Prostate gland (tissue), 2 donors: Measurements from ENCODE around the gene LGALS9.

Experiments used
- POLR2A ChIP-seq: fragments of 450-650 bp; IDR thresholded peaks from one replicate; pipeline ENCODE4 v1.6.1; 2016; ENCODE audit warnings: antibody characterized with exemption, mild to moderate bottlenecking
- TF ChIP-seq, protein P1 (sequence below), 4 experiments: fragments of 200-600 bp in 2 of 4; fragments of 450-650 bp in 2 of 4; sonication (generic) in 2 of 4; IDR thresholded peaks; 1 replicate in 3 of 4; 2 replicates in 1 of 4; pipeline ENCODE4 v1.5.1; 2016 to 2019; ENCODE audit warnings: antibody characterized with exemption in 4 of 4, mild to moderate bottlenecking in 2 of 4, moderate library complexity in 2 of 4

DNA sequence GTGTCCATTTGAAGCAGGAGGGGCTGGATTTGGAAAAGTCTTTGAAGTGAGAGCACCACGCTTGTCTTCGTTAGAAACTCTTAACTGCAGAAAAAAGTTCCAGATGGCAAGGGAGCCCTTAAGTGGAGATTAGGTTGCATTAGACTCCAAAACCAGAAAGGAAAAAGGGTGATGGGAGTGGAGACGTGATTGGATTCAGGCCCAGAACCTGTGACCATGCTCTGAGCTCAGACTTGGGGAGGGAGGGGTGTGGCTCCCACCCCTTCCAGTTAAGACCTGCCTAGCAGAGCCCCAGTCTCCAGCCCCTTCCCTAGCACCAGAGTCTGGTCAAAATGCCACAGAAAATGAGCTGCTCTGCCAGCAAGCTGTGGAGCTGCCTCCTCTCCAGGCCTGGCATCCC is 6.4 kb upstream of the LGALS9 start:
- no peak for TF ChIP-seq POLR2A
- TF ChIP-seq, protein P1, sequence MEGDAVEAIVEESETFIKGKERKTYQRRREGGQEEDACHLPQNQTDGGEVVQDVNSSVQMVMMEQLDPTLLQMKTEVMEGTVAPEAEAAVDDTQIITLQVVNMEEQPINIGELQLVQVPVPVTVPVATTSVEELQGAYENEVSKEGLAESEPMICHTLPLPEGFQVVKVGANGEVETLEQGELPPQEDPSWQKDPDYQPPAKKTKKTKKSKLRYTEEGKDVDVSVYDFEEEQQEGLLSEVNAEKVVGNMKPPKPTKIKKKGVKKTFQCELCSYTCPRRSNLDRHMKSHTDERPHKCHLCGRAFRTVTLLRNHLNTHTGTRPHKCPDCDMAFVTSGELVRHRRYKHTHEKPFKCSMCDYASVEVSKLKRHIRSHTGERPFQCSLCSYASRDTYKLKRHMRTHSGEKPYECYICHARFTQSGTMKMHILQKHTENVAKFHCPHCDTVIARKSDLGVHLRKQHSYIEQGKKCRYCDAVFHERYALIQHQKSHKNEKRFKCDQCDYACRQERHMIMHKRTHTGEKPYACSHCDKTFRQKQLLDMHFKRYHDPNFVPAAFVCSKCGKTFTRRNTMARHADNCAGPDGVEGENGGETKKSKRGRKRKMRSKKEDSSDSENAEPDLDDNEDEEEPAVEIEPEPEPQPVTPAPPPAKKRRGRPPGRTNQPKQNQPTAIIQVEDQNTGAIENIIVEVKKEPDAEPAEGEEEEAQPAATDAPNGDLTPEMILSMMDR (IDR thresholded peaks at IDR 0.05) = no peak
